ENCODE results near the gene MIEF2. TPM values are rescaled to one million over a fixed set of nuclear protein-coding genes. Genes with fewer than 3 reads are reported as not detected.
"Not testable (repeated sequence)": the region's sequence is repeated elsewhere in the genome, so short reads cannot be mapped to it uniquely, and the experiment has no call there.

Gene MIEF2
- 10 to 100 TPM; 19.5 to 39.2 (median 27.5) TPM for total RNA-seq

- Histone ChIP-seq H3K36me3 (peaks cover 36% of the 10 kb centered on the region), H3K9me3 (no peaks in the 10 kb centered on the region), H3K27me3 (no peaks in the 10 kb centered on the region), H3K27ac (peak within 1 kb of the TSS; percentile 89), H3K4me1 (peaks cover 52% of the 10 kb centered on the region), H3K4me3 (peak within 1 kb of the TSS; percentile 64)
- DNase-seq (ENCODE audit: low spot score in 2 of 2), result peak; percentile 97 to 98
- TF ChIP-seq EP300 (IDR thresholded peaks at IDR 0.05) (no peak), POLR2AphosphoS5 (IDR thresholded peaks at IDR 0.05) (peak in 2 of 3 donors; percentile 26 to 65), POLR2A (IDR thresholded peaks at IDR 0.05) (no peak), CTCF (IDR thresholded peaks at IDR 0.05) (no peak)
- 0% methylated on average over 22 of the region's 72 CpGs for WGBS
These were observed at the start of gene MIEF2 for GRCh38 chr17:18260332-18261145. Gene MIEF2 (plus strand): TSS chr17:18260662. CDS start chr17:18262721, 2,059 bp downstream.

GRCh38 chr17:18213666-18214270, 46.7 kb upstream of the MIEF2 start:
- Histone ChIP-seq H3K4me3 (no peak overlapping the region), H3K4me1 (peaks cover 4% of the 10 kb centered on the region), H3K36me3 (peaks cover 28% of the 10 kb centered on the region), H3K9me3 (no peaks in the 10 kb centered on the region), H3K27me3 (no peaks in the 10 kb centered on the region), H3K27ac (no peak overlapping the region)
- TF ChIP-seq CTCF (IDR thresholded peaks at IDR 0.05) (no peak), POLR2A (IDR thresholded peaks at IDR 0.05) (no peak), EP300 (IDR thresholded peaks at IDR 0.05) (no peak), POLR2AphosphoS5 (IDR thresholded peaks at IDR 0.05) (no peak)
- no peak for DNase-seq (ENCODE audit: low spot score in 2 of 2)
- WGBS, result 60% methylated on average over 7 of the region's 7 CpGs

- 82% methylated on average over 11 of the region's 11 CpGs for WGBS
- not testable (repeated sequence) for H3K36me3 ChIP-seq; H3K27ac ChIP-seq; H3K4me1 ChIP-seq; H3K4me3 ChIP-seq; DNase-seq (ENCODE audit: low spot score in 2 of 2); H3K27me3 ChIP-seq; H3K9me3 ChIP-seq
These were observed 43.6 kb upstream of the MIEF2 start for GRCh38 chr17:18216906-18217305.

DNA sequence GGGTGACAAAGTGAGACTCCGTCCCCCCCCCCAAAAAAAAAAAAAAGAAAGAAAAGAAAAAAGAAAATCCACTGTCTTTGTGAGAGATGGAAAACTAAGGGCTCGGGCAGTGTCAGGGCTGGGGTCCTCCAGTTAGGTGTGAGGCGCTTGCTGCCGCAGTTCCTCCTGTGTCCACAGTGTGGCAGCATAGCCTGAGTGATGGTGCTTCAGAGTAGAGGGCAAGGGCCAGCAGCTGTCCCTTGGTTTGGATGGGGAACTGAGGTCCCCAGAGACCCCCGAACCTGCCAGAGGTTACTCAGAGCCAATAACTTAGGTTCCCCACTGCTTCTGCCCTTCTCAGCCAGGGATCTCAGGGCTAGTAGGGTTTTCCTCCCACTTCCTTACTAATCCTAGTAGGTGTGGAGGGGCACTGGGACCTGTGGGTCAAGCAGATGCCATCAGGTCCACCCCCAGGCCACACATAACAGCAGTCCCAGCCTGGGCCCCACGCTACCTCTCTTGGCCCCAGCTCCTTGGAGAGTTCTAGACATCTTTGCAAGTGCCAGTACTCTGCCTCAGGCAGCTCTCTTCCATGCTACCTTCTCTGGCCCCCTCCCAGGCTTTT, 42.9 kb upstream of the MIEF2 start:
- H3K36me3 ChIP-seq, result no peaks in the 10 kb centered on the region
- H3K27ac ChIP-seq, result no peak overlapping the region
- H3K4me1 ChIP-seq, result peaks cover 5% of the 10 kb centered on the region
- H3K27me3 ChIP-seq, result no peaks in the 10 kb centered on the region
- 15% methylated on average over 6 of the region's 6 CpGs for WGBS
- no peaks in the 10 kb centered on the region for H3K9me3 ChIP-seq
- no peak overlapping the region for H3K4me3 ChIP-seq
- no peak for DNase-seq (ENCODE audit: low spot score in 2 of 2)
- TF ChIP-seq CTCF (IDR thresholded peaks at IDR 0.05) (peak; percentile 76 to 94), POLR2A (IDR thresholded peaks at IDR 0.05) (no peak)

DNA sequence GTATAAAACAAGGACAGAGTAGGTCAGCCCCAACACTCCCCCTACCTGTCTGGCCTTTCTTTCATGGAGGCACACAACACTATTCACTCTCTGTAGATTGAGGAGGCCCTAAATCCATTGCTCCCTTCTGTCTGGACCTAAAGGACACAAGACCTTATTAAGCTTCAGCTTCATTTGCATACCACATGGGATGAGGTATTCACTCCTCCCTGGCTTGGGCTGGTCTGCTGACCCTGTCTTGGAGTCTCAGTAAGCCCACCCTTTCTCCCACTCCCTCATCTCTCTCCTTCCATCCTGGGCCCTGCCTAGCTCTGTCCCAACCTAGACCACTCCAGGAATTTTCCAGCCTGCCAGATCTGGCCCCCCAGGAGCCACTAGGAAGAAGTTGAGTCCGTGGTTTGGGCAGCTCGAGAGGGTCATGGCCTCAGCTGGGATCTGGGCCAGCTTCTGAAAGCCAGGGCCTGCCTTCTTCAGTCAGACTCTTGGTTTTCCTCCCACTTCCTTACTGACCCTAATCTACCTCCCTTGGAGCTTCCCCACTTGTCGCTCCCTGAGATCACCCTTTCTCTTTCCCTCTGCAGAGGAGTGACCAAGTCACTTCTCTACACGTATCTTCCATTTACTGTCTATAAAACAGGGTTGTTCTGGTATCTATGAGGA, 41.6 kb upstream of the MIEF2 start:
- no peak overlapping the region for H3K4me3 ChIP-seq
- no peak for DNase-seq (ENCODE audit: low spot score in 2 of 2)
- no peaks in the 10 kb centered on the region for H3K9me3 ChIP-seq
- H3K27me3 ChIP-seq, result no peaks in the 10 kb centered on the region
- no peaks in the 10 kb centered on the region for H3K36me3 ChIP-seq
- H3K4me1 ChIP-seq, result peaks cover 5% of the 10 kb centered on the region
- 52% methylated on average over 4 of the region's 4 CpGs for WGBS
- no peak for TF ChIP-seq EP300 (IDR thresholded peaks at IDR 0.05)
- no peak for TF ChIP-seq CTCF (IDR thresholded peaks at IDR 0.05)
- TF ChIP-seq POLR2A (IDR thresholded peaks at IDR 0.05), result no peak
- TF ChIP-seq POLR2AphosphoS5 (IDR thresholded peaks at IDR 0.05), result no peak
- no peak overlapping the region for H3K27ac ChIP-seq
